ENCODE results near the gene MRPL53. TPM values are rescaled to one million over a fixed set of nuclear protein-coding genes. Genes with fewer than 3 reads are reported as not detected.

MRPL53 gene
- total and polyA plus RNA-seq, 2 of the 13 experiments (the other 11 are each of a cell fraction or from before 2014, with no cell fraction given): 34.3 to 51.9 TPM

- TF ChIP-seq, protein P1, sequence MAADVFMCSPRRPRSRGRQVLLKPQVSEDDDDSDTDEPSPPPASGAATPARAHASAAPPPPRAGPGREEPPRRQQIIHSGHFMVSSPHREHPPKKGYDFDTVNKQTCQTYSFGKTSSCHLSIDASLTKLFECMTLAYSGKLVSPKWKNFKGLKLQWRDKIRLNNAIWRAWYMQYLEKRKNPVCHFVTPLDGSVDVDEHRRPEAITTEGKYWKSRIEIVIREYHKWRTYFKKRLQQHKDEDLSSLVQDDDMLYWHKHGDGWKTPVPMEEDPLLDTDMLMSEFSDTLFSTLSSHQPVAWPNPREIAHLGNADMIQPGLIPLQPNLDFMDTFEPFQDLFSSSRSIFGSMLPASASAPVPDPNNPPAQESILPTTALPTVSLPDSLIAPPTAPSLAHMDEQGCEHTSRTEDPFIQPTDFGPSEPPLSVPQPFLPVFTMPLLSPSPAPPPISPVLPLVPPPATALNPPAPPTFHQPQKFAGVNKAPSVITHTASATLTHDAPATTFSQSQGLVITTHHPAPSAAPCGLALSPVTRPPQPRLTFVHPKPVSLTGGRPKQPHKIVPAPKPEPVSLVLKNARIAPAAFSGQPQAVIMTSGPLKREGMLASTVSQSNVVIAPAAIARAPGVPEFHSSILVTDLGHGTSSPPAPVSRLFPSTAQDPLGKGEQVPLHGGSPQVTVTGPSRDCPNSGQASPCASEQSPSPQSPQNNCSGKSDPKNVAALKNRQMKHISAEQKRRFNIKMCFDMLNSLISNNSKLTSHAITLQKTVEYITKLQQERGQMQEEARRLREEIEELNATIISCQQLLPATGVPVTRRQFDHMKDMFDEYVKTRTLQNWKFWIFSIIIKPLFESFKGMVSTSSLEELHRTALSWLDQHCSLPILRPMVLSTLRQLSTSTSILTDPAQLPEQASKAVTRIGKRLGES (CRISPR knock-in tag; IDR thresholded peaks at IDR 0.05; ENCODE audit: borderline replicate concordance): no peak
Measured at GRCh38 chr2:74516650-74517049, 44.2 kb upstream of the MRPL53 start (continued).

- peaks cover 13 to 20% of the 10 kb centered on the region in 2 experiments; a peak in 4 of 5 replicates for H3K36me3 ChIP-seq (replicated peaks in 1 of 2; ENCODE audit: control insufficient read depth in 1 of 2, insufficient read depth in 2 of 2, low read length in 2 of 2)
- FAIRE-seq: no peak
- no peak overlapping the region for H3K9ac ChIP-seq (ENCODE audit: insufficient read depth, low read depth, low read length)
- peaks cover 36% of the 10 kb centered on the region for H3K4me1 ChIP-seq (ENCODE audit: insufficient read depth, low read length)
- no peak overlapping the region for H3K4me3 ChIP-seq (replicated peaks in 1 of 3; ENCODE audit: insufficient read depth in 1 of 3, low read depth in 2 of 3, low read length in 3 of 3)
- no peak for DNase-seq (ENCODE audit: low spot score)
- no peak for ATAC-seq
- no peaks in the 10 kb centered on the region for H3K9me3 ChIP-seq (ENCODE audit: low read length)
- no peaks in the 10 kb centered on the region for H3K27me3 ChIP-seq (ENCODE audit: control insufficient read depth in 1 of 2, insufficient read depth in 2 of 2, low read length in 2 of 2)
- in situ Hi-C loops (cut with HindIII; ENCODE audit: extremely low pct_ligation_motif_present, low pct_unique_long_range_greater_than_20kb) (no loop called here), intact Hi-C loops (cut with micrococcal nuclease; ENCODE audit: unreplicated experiment) (no loop called here)
- H2AFZ ChIP-seq (ENCODE audit: low read length): no peak overlapping the region
- no peak overlapping the region for H3K4me2 ChIP-seq (ENCODE audit: low read depth, low read length)
- no TSS peak for BruUV-seq (replicated peaks)
- POLR2A ChIA-PET: interaction anchor here (1.0 to 2.1 kb wide), 3 partner anchors 12 to 34 kb away, joined by 3 to 6 read pairs (median 4); partner anchors contain the start of gene HTRA2
- H4K20me1 ChIP-seq (ENCODE audit: insufficient read depth, low read length): no peaks in the 10 kb centered on the region
- no peak overlapping the region for H3K27ac ChIP-seq (ENCODE audit: extremely low read length, insufficient read depth, low read length)
- CTCF ChIA-PET (ENCODE audit: low intra/inter-chr PET ratio, low total read pairs): no interaction called here
- WGBS (ENCODE audit: low lambda C conversion rate): 98% methylated on average over 72 of the region's 72 CpGs
- no peaks in the 10 kb centered on the region for H3K79me2 ChIP-seq (ENCODE audit: insufficient read depth, low read length)
- TF ChIP-seq, protein P2, sequence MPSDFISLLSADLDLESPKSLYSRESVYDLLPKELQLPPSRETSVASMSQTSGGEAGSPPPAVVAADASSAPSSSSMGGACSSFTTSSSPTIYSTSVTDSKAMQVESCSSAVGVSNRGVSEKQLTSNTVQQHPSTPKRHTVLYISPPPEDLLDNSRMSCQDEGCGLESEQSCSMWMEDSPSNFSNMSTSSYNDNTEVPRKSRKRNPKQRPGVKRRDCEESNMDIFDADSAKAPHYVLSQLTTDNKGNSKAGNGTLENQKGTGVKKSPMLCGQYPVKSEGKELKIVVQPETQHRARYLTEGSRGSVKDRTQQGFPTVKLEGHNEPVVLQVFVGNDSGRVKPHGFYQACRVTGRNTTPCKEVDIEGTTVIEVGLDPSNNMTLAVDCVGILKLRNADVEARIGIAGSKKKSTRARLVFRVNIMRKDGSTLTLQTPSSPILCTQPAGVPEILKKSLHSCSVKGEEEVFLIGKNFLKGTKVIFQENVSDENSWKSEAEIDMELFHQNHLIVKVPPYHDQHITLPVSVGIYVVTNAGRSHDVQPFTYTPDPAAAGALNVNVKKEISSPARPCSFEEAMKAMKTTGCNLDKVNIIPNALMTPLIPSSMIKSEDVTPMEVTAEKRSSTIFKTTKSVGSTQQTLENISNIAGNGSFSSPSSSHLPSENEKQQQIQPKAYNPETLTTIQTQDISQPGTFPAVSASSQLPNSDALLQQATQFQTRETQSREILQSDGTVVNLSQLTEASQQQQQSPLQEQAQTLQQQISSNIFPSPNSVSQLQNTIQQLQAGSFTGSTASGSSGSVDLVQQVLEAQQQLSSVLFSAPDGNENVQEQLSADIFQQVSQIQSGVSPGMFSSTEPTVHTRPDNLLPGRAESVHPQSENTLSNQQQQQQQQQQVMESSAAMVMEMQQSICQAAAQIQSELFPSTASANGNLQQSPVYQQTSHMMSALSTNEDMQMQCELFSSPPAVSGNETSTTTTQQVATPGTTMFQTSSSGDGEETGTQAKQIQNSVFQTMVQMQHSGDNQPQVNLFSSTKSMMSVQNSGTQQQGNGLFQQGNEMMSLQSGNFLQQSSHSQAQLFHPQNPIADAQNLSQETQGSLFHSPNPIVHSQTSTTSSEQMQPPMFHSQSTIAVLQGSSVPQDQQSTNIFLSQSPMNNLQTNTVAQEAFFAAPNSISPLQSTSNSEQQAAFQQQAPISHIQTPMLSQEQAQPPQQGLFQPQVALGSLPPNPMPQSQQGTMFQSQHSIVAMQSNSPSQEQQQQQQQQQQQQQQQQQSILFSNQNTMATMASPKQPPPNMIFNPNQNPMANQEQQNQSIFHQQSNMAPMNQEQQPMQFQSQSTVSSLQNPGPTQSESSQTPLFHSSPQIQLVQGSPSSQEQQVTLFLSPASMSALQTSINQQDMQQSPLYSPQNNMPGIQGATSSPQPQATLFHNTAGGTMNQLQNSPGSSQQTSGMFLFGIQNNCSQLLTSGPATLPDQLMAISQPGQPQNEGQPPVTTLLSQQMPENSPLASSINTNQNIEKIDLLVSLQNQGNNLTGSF (CRISPR knock-in tag; IDR thresholded peaks at IDR 0.05): no peak
- 0 out of 2 replicates have a peak, but pooled peaks have one; percentile 1 for TF ChIP-seq ZHX2 (IDR thresholded peaks at IDR 0.05; ENCODE audit: low read depth)
- no peak for TF ChIP-seq ZHX2 (CRISPR knock-in tag; IDR thresholded peaks at IDR 0.05; ENCODE audit: borderline replicate concordance)
- no peak for TF ChIP-seq CREBL2 (CRISPR knock-in tag; IDR thresholded peaks at IDR 0.05; ENCODE audit: borderline replicate concordance)
- peak; percentile 17; the same call in 1 of the 2 replicates for TF ChIP-seq ZBTB38 (CRISPR knock-in tag; IDR thresholded peaks at IDR 0.05)
Measured at GRCh38 chr2:74515981-74516633, 43.6 kb upstream of the MRPL53 start.

All from HepG2 (cell line).